Activated CD4-positive, alpha-beta T cell treated with anti-CD3 and anti-CD28 coated beads for 48 hours (primary cell): ENCODE measurements around the gene ZNF385C.
A peak's percentile ranks its signal among the peaks of the same experiment; 100 is the strongest.

ENCODE experiments used
- DNase-seq: peaks from one replicate; pipeline ENCODE4 v3.0.0-alpha.2; 2020

The ZNF385C gene

GRCh38 chr17:42072323-42073187, 25.7 kb downstream of the ZNF385C start:
- DNase-seq, result no peak

- no peak for DNase-seq
These were observed 26.5 kb downstream of the ZNF385C start for GRCh38 chr17:42071810-42072209.

DNA sequence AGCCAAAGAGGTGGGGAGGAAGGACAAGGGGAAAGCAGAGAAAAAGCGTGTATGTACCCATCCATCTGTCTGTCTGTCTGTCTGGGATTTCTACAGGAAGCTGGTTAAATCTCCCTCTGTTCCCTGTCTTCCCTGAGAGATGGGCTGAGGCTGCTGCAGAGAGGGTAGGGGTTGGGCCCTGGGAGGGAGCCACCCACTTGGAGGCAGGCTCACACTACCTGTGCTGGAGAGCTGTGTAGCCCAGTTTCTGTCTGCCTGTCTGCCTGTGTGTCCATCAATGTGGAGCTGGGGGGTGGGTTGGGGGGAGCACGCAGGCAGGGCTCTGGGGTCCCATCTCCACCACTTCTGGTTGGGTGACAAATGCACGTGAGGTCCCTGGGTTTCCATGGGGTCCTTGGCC, 29.3 kb downstream of the ZNF385C start:
- no peak for DNase-seq

- DNase-seq, result peak; percentile 85
These were observed 30.7 kb downstream of the ZNF385C start for GRCh38 chr17:42067371-42068091.

GRCh38 chr17:42065201-42065600, 33.1 kb downstream of the ZNF385C start:
- DNase-seq, result no peak

GRCh38 chr17:42062681-42063080, 35.6 kb downstream of the ZNF385C start:
- no peak for DNase-seq

- no peak for DNase-seq
These were observed 36.4 kb downstream of the ZNF385C start for GRCh38 chr17:42061646-42062487.

DNA sequence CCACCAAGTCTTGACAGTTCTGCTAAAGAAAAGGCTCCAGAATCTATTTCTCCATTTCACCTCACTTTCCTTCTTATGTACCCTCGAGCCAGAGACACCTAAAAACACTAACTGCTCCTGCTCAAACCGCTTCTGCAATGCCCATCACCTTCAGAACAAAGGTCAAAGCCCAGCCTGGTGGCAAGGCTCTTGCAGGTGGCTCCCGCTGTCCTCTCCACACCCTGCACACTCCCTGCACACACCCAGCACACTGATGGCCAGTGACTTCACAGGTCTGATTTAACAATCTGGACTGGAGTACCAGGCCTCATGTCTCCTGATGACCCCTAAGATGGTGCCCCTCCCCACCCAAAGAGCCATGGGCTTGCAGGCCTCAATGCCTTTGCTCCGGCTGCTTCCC, 38.0 kb downstream of the ZNF385C start:
- DNase-seq, result no peak

DNA sequence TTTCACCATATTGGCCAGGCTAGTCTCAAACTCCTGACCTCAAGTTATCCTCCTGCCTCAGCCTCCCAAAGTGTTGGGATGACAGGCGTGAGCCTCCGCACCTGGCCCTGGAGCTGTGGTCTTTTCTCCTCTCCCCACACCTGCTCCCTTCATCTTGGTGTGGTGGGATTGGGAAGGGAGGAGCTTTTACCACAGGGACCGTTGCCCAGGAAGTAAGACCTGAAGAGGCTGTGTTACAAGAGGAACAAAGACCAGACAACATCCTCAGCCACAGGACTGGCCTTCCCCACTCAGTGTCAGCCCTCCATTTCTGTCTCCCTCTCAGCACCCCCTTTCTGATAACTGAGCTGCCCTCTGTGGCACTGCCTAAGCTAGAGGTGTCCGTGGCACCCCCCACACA, 38.5 kb downstream of the ZNF385C start:
- DNase-seq, result no peak

DNA sequence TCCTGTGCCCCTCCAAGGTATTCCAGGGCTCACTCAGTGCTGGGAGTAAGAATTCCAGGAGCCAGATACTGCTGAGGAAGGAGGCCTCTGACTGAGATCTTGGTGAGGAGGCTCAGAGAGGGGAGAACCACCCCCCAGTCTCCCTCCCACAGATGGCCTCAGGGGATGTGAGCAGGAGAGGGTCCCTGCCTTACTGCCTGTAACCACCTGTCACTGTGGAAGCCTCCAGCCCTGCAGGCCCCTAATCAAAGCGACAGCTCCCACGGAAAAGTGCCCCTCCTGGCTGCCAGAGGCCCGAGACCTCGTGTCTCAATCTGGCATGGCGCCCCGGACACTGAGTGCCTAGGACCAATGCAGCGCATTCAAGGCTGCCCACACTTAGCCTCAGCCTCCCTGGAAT, 40.2 kb downstream of the ZNF385C start:
- DNase-seq, result no peak

- no peak for DNase-seq
These were observed 41.6 kb downstream of the ZNF385C start for GRCh38 chr17:42056635-42057034.

GRCh38 chr17:42055496-42055895, 42.8 kb downstream of the ZNF385C start:
- DNase-seq, result peak; percentile 32

DNA sequence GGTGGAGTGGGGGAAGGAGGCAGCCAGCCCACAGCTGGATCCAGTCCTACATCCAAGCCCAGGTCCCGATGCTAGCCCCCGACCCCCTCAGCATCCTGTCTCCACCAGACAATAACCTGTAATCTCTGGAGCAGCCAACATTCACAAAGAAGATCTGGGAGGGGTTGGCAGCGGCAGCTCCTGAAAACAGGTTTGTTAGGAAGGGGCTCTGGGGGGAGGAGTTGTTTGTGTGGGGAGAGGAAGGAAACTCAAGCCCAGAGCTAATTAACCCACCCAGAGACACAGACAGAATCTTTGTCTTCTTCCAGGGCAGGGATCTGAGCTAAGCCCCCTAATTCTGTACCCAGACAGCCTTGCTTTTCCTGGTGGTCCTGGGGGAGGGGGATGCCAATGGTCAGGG, 43.2 kb downstream of the ZNF385C start:
- no peak for DNase-seq

DNA sequence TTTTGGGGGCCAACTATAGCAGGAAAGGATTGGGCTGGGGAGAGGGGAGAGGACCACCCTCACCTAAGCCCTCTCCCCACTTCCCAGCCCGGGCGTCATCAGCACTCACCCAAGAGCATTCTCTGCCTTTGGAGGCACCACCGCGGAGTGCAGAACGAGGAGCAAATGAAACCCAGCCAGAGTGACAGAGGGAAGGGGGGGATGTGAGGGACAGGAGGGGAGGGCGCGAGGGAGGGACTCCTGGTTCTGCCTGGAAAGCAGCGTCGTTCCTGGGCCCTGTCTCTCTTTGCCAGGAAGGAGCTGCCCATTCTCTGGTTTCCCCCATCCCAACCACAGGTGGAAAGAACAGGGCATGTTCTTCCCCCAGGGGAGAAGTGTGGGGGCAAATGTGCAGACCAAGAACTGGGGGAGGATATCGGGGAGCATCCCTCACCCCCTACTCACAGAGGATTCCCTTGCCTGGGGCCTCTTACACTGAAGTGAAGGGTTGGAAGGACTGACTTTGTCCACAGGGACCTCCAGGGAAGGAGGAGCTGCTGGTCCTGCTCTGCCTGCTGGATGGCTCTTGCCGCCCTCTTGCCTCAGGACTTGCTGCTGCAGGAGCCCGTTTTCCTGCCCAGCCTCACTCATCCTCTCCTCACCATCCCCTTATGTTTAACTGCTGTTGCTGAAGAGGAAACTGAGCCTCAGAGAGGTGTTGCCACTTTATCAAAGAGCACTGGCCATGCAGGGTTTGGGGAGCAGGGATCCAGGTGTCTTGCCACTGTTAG, 44.4 kb downstream of the ZNF385C start:
- no peak for DNase-seq

- no peak for DNase-seq
These were observed 45.9 kb downstream of the ZNF385C start for GRCh38 chr17:42052346-42052877.

GRCh38 chr17:42051645-42052044, 46.6 kb downstream of the ZNF385C start:
- no peak for DNase-seq

GRCh38 chr17:42051013-42051400, 47.3 kb downstream of the ZNF385C start:
- DNase-seq, result no peak

DNA sequence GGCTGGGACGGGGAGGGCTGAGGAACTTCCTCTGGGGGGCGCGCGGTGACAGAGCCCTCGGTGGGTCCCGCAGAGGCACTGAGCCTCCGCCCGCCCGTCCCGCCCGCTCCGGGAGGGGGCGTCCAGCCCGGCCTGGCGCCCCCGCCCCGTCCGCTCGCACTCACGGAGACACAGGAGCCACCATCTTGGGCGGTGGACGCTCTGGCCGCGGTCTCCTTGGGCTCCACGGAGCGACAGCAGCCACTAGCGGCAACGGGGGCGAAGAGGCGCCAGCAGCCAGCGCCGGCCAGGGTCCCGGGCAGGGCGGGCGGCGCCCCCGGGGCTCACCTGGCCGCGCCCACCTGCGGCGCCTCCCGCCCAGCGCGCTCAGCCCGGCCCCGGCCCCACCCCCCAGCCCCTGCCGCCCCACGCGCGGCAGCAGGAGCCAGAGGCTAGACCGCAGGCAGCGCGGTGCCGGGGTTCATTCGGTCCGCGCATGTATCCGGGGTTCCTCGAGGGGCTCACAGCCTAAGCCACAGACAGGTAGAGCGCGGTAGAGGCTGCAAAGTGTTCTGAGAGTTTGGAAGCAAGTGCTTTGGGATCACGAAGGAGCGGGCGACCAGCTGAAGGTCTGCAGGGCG, 47.8 kb downstream of the ZNF385C start, which contains the start of gene C17orf113:
C17orf113 (minus strand) TSS at position 209 of the 620 bp plus-strand sequence. CDS start 7,225 bp downstream, outside the sequence.
- DNase-seq, result peak; percentile 55

DNA sequence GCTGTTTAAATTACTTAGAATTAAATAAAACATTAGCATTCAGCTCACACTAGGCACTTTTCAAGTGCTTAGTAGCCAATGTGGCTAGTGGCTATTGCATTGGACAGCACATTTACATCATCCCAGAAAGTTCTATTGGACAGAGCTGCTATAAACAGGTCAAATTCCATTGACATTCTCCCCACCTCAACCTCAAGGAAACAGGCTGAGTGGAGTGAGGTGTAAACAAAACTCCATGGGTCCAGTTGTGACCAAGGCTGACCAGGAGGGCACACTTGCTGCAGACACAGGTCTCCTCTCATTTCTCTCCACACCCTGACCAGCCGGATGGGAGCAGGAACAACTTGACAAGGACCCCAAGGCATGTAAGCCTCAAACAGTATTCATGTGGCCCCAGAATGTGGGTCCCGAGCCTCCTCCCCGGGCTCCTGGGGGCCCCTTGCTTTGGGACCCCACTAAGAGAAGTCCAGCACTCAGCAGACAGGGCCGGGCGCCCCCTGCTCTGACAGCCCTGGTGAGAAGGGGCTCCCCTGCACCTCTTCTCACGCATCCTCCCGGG, 48.4 kb downstream of the ZNF385C start:
- no peak for DNase-seq

DNA sequence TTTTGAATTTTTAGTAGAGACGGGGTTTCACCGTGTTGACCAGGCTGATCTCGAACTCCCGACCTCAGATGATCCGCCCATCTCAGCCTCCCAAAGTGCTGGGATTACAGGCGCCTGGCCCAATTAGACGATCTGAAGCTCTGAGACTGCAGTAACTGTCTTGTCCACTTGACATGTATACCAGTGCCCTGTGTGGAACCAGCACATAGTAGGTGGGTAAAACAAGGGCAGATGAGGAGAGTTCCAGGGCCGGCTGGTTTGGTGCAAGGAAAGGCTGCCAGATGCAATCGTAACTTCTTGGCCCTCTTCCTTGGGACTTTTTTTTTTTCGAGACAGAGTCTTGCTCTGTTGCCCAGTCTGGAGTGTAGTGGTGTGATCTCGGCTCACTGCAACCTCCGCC, 50.9 kb downstream of the ZNF385C start:
- DNase-seq, result no peak

DNA sequence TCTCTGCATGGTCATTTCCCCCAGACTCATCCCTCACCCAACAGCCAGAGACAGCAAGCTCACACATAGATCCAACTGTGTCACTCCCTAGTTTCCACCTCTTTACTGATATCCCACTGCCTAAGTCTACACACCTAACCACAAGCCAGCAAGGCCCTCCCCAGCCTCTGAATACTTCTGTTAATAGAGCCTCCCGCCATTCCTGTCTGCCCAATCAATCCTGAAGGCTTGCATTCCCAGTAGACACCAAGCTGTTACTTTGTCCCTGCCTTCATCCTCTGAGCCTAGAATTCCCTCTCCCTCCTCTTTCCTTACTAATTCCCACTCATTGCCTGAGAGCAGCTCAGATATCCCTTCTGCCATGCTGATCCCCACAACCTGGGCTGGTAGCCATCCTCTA, 52.6 kb downstream of the ZNF385C start:
- no peak for DNase-seq
